Osteocyte (in vitro differentiated cells): Measurements from ENCODE around the gene COL10A1. TPM values are rescaled to one million over a fixed set of nuclear protein-coding genes. Genes with fewer than 3 reads are reported as not detected.
"Not testable (repeated sequence)": the region's sequence is repeated elsewhere in the genome, so short reads cannot be mapped to it uniquely, and the experiment has no call there.

Experiments
- DNase-seq: peaks from one replicate; pipeline ENCODE4 v3.0.0; 2021; ENCODE audit warnings: mixed read lengths; ENCODE audit not compliant: unreplicated experiment; ENCODE audit errors: extremely low spot score
- H3K27ac Mint-ChIP-seq: one replicate; pipeline ENCODE4 v1.8.0; 2021; ENCODE audit warnings: mild to moderate bottlenecking, mixed read lengths; ENCODE audit not compliant: unreplicated experiment
- H3K27me3 Mint-ChIP-seq: one replicate; pipeline ENCODE4 v1.8.0; 2021; ENCODE audit warnings: mixed read lengths; ENCODE audit not compliant: unreplicated experiment
- H3K36me3 Mint-ChIP-seq: one replicate; pipeline ENCODE4 v1.8.0; 2021; ENCODE audit warnings: mixed read lengths; ENCODE audit not compliant: unreplicated experiment
- H3K4me1 Mint-ChIP-seq: one replicate; pipeline ENCODE4 v1.8.0; 2021; ENCODE audit warnings: mixed read lengths; ENCODE audit not compliant: unreplicated experiment
- H3K4me3 Mint-ChIP-seq: one replicate; pipeline ENCODE4 v1.8.0; 2021; ENCODE audit warnings: mild to moderate bottlenecking, moderate library complexity, mixed read lengths; ENCODE audit not compliant: unreplicated experiment
- H3K9me3 Mint-ChIP-seq: one replicate; pipeline ENCODE4 v1.8.0; 2021; ENCODE audit warnings: mixed read lengths; ENCODE audit not compliant: unreplicated experiment
- total RNA-seq: library from RNA; stranded (reverse); gene quantifications from 2 replicates; pipeline ENCODE4 v1.2.1, GENCODE V29; 2021
- TF ChIP-seq, protein P1 (sequence below): fragments of 200-600 bp; sonication (generic); IDR thresholded peaks from 2 replicates; pipeline ENCODE4 v1.5.0; 2021; ENCODE audit warnings: antibody characterized with exemption, mild to moderate bottlenecking, moderate library complexity

The COL10A1 gene
- total RNA-seq, 1 donor from 2014 or later, result not detected

DNA sequence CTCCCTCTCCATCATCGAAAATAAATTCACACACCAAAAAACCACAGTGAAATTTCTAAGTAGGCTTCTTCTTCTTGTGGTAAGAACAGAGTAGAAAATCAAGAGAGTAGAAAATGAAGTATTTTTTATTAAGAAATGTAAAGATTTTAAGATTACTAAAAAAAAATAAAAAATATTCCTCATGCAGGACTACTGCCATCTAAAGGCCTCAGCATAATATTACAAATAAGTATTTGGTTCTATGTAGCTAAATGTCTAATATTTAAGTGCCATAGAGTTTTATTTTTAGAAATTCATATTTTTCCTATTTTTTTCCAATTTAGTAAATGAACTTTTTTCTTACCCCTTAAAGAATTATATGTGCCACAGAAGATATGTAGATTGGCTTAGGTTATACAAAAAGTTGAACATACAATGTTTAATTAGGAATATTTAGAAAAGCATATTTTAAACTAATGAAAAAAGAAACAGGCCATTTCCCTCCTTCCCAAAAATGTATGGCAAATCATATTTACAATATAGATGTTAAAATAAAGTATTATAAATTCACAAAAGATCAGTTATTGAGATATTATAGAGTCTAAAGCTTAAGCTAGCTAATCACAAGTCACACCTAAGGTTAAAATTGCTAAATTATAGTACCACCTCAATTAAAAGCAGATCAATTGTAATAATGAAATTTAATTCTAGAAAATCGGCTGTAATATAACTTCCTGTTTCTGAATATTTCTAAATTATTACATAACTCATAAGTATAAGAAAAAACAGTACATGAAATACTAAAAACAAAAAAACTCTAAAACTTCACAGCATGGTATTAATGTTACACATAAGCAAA is 28.7 kb downstream of the COL10A1 start:
- TF ChIP-seq, protein P1, sequence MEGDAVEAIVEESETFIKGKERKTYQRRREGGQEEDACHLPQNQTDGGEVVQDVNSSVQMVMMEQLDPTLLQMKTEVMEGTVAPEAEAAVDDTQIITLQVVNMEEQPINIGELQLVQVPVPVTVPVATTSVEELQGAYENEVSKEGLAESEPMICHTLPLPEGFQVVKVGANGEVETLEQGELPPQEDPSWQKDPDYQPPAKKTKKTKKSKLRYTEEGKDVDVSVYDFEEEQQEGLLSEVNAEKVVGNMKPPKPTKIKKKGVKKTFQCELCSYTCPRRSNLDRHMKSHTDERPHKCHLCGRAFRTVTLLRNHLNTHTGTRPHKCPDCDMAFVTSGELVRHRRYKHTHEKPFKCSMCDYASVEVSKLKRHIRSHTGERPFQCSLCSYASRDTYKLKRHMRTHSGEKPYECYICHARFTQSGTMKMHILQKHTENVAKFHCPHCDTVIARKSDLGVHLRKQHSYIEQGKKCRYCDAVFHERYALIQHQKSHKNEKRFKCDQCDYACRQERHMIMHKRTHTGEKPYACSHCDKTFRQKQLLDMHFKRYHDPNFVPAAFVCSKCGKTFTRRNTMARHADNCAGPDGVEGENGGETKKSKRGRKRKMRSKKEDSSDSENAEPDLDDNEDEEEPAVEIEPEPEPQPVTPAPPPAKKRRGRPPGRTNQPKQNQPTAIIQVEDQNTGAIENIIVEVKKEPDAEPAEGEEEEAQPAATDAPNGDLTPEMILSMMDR, result peak; percentile 68
- peaks cover 10% of the 10 kb centered on the region for H3K9me3 Mint-ChIP-seq
- H3K4me1 Mint-ChIP-seq, result peaks cover 16% of the 10 kb centered on the region
- DNase-seq, result no peak
- H3K36me3 Mint-ChIP-seq, result peaks cover 2% of the 10 kb centered on the region
- no peak overlapping the region for H3K4me3 Mint-ChIP-seq
- H3K27ac Mint-ChIP-seq, result no peak overlapping the region
- H3K27me3 Mint-ChIP-seq, result no peaks in the 10 kb centered on the region

DNA sequence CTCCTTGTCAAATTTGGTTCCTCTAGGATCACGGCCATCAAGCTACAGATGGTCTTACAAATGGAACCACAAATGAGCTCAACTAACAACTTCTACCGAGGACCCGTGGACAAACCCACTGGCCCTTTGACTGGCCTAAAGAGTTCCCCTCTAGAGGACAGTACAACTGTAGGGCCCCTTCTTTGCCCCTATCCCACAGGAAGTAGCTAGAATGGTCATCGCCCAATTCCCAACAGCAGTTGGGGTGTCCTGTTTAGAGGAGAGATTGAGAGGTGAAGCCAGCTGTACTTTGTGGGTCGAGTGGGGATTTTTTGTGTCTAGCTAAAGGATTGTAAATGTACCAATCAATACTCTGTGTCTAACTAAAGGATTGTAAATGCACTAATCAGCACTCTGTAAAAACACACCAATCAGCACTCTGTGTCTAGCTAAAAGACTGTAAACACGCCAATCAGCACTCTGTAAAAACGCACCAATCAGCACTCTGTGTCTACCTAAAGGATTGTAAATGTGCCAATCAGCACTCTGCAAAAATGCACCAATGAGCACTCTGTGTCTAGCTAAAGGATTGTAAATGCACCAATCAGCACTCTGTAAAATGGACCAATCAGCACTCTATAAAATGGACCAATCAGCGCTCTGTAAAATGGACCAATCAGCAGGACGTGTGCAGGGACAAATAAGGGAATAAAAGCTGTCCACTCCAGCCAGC is 29.7 kb downstream of the COL10A1 start:
- H3K9me3 Mint-ChIP-seq, result peaks cover 10% of the 10 kb centered on the region
- H3K27me3 Mint-ChIP-seq, DNase-seq, H3K4me3 Mint-ChIP-seq, H3K36me3 Mint-ChIP-seq, H3K27ac Mint-ChIP-seq, H3K4me1 Mint-ChIP-seq: not testable (repeated sequence)

DNA sequence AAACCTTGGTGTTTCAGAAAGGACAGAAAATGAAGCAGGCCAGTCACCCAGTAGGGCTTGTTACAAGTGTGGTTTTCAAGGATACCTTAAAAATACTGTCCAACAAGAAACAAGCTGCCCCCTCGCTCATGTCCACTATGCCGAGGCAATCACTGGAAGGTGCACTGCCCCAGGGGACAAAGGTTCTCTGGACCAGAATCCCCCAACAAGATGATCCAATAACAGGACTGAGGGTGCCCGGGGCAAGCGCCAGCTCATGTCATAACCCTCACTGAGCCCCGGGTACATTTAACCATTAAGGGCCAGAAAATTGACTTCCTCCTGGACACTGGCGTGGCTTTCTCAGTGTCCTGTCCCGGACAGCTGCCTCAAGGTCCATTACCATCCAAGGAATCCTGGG is 31.9 kb downstream of the COL10A1 start:
- peaks cover 2% of the 10 kb centered on the region for H3K36me3 Mint-ChIP-seq
- H3K4me3 Mint-ChIP-seq, result no peak overlapping the region
- H3K27ac Mint-ChIP-seq, result no peak overlapping the region
- H3K4me1 Mint-ChIP-seq, result no peaks in the 10 kb centered on the region
- no peak for DNase-seq
- TF ChIP-seq, protein P1, result no peak
- peaks cover 10% of the 10 kb centered on the region for H3K9me3 Mint-ChIP-seq
- no peaks in the 10 kb centered on the region for H3K27me3 Mint-ChIP-seq

DNA sequence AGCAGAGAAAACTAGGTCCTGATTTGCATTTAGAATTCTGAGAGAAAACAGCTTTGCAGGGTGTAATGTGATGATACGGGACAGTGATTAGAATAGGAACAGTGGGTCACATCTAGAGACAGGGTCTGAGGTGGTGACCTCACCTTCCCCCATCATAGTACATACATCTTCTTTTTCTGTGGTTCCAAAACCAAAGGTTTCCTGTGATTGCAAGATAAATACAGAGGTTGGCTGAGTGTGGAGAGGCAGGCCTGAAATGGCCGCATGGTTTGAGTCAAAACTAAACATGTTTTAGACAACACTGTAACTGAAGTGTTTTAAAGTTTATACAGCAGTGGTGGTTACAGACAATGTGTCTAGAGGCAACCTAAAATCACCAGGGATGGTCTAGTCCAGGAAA is 35.7 kb downstream of the COL10A1 start:
- TF ChIP-seq, protein P1, result no peak
- H3K27me3 Mint-ChIP-seq, result no peaks in the 10 kb centered on the region
- DNase-seq, result no peak
- peaks cover 14% of the 10 kb centered on the region for H3K4me1 Mint-ChIP-seq
- H3K9me3 Mint-ChIP-seq, result no peaks in the 10 kb centered on the region
- H3K4me3 Mint-ChIP-seq, result no peak overlapping the region
- H3K36me3 Mint-ChIP-seq, result no peaks in the 10 kb centered on the region
- no peak overlapping the region for H3K27ac Mint-ChIP-seq

DNA sequence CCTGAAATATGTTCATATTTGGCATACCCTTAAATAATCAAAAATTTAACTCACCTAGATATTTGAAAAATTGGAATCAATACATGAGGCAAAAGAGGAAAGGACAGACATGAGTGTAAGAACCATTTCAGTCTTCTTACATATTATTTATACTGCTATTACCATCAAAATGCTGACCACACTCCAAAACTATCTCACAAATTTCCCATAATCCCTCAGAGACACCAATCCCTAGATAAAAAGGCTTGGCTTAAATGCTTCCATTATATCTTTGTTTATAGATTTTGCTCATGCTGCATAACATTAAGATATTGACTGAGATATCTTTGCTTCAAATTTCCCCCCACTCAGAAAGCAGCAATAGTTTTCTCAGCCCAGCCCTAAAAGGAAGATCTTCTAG is 37.0 kb downstream of the COL10A1 start:
- Mint-ChIP-seq H3K36me3 (no peaks in the 10 kb centered on the region), H3K9me3 (no peaks in the 10 kb centered on the region), H3K27me3 (no peaks in the 10 kb centered on the region), H3K4me3 (no peak overlapping the region), H3K4me1 (peaks cover 14% of the 10 kb centered on the region), H3K27ac (no peak overlapping the region)
- DNase-seq, result no peak
- TF ChIP-seq, protein P1, result no peak
